HCT116 (cell line): Measurements from ENCODE around the gene DDB1. TPM values are rescaled to one million over a fixed set of nuclear protein-coding genes. Genes with fewer than 3 reads are reported as not detected.

Source experiments
- ATAC-seq: fragments of 200-7000 bp; cut with Tn5 transposase; 2 replicates; pipeline ENCODE4 v1.9.1; 2020; ENCODE audit warnings: mild to moderate bottlenecking, moderate library complexity
- BruUV-seq: library from RNA; stranded (reverse); fragments of 400-500 nt; replicated peaks from 2 replicates; lab custom pipeline; 2021; lab: Mats Ljungman, UMichigan
- CTCF ChIA-PET: fragments of 300-600 bp; sonication (Branson Sonifier 250); formaldehyde crosslinking; loops from one replicate; lab custom pipeline; 2021; ENCODE audit warnings: antibody characterized with exemption; lab: Charles Lee
- POLR2A ChIA-PET: fragments of 300-600, 350-600 bp; sonication (Branson Sonifier 250); formaldehyde crosslinking; loops from one replicate; lab custom pipeline; 2021; ENCODE audit warnings: antibody characterized with exemption; lab: Charles Lee
- RAD21 ChIA-PET, 2 experiments: fragments of 300-600 bp; sonication (Branson Sonifier 250); formaldehyde crosslinking; loops; one replicate each; lab custom pipeline; 2023; ENCODE audit warnings: low total read pairs in 2 of 2; ENCODE audit not compliant: uncharacterized antibody in 2 of 2, unreplicated experiment in 2 of 2, low non-redundant PET in 1 of 2; lab: Charles Lee
- DNase-seq: peaks from one replicate; pipeline ENCODE4 v3.0.0-alpha.2; 2010; ENCODE audit warnings: low read depth, low spot score
- H2AFZ ChIP-seq: fragments of 200-600 bp; shearing (Covaris generic), sonication (generic); 2 replicates; pipeline ENCODE4 v1.6.1; 2017; ENCODE audit warnings: low read depth, mixed run types, mixed read lengths, antibody characterized with exemption, low read length; ENCODE audit not compliant: poor library complexity, severe bottlenecking
- H3K27ac ChIP-seq: 2 replicates; pipeline ENCODE4 v1.5.1; 2012; ENCODE audit warnings: low read depth, low read length
- H3K27me3 ChIP-seq: fragments of 200-600 bp; sonication (generic); 2 replicates; pipeline ENCODE4 v1.6.1; 2016; ENCODE audit warnings: mixed run types, low read length, mixed read lengths; ENCODE audit not compliant: insufficient read depth
- H3K36me3 ChIP-seq, 2 experiments: fragments of 200-500 bp in 1 of 2; fragments of 200-600 bp in 1 of 2; sonication (Bioruptor generic) in 1 of 2; sonication (generic) in 1 of 2; 2 replicates each; pipeline versions ENCODE4 v1.5.1 to v1.6.1; 2014 to 2016; ENCODE audit warnings: low read length in 2 of 2, inconsistent platforms in 1 of 2, mixed read lengths in 1 of 2, mixed run types in 1 of 2; ENCODE audit not compliant: insufficient read depth in 2 of 2, control insufficient read depth in 1 of 2
- H3K4me1 ChIP-seq, 2 experiments: fragments of 200-600 bp in 1 of 2; sonication (generic) in 1 of 2; 2 replicates each; pipeline versions ENCODE4 v1.5.1 to v1.6.1; 2012 to 2017; ENCODE audit warnings: low read length in 2 of 2, inconsistent platforms in 1 of 2, mild to moderate bottlenecking in 1 of 2, mixed read lengths in 1 of 2, mixed run types in 1 of 2, moderate library complexity in 1 of 2; ENCODE audit not compliant: insufficient read depth in 2 of 2, control insufficient read depth in 1 of 2
- H3K4me2 ChIP-seq: fragments of 200-600 bp; sonication (generic); 2 replicates; pipeline ENCODE4 v1.6.1; 2017; ENCODE audit warnings: mixed run types, low read length, mixed read lengths
- H3K4me3 ChIP-seq, 2 experiments: fragments of 200-600 bp in 1 of 2; sonication (generic) in 1 of 2; replicated peaks in 1 of 2; 2 replicates each; pipeline ENCODE4 v1.5.1; 2011 to 2016; ENCODE audit warnings: low read length in 2 of 2, control low read depth in 1 of 2, low read depth in 1 of 2, mild to moderate bottlenecking in 1 of 2, mixed read lengths in 1 of 2, mixed run types in 1 of 2
- H3K79me2 ChIP-seq: fragments of 200-600 bp; sonication (generic); 2 replicates; pipeline ENCODE4 v1.6.1; 2017; ENCODE audit warnings: mild to moderate bottlenecking, mixed run types, low read length, moderate library complexity, mixed read lengths; ENCODE audit not compliant: insufficient read depth
- H3K9ac ChIP-seq: fragments of 200-600 bp; sonication (generic); 2 replicates; pipeline ENCODE4 v1.6.1; 2016; ENCODE audit warnings: low read length, mixed read lengths
- H3K9me2 ChIP-seq: fragments of 200-600 bp; sonication (generic), shearing (Covaris generic); 2 replicates; pipeline ENCODE4 v1.6.1; 2017; ENCODE audit warnings: mixed run types, mild to moderate bottlenecking, moderate library complexity; ENCODE audit not compliant: insufficient read depth
- H3K9me3 ChIP-seq, 2 experiments: fragments of 200-500 bp in 1 of 2; fragments of 200-600 bp in 1 of 2; sonication (Bioruptor generic) in 1 of 2; sonication (generic) in 1 of 2; 2 replicates each; pipeline ENCODE4 v1.6.1; 2014 to 2017; ENCODE audit warnings: low read length in 2 of 2, mixed read lengths in 2 of 2, inconsistent platforms in 1 of 2, low read depth in 1 of 2, mild to moderate bottlenecking in 1 of 2, mixed run types in 1 of 2, moderate library complexity in 1 of 2; ENCODE audit not compliant: control insufficient read depth in 1 of 2, insufficient read depth in 1 of 2
- H4K20me1 ChIP-seq: fragments of 200-600 bp; sonication (generic), shearing (Covaris generic); 2 replicates; pipeline ENCODE4 v1.6.1; 2017; ENCODE audit warnings: mixed run types, mild to moderate bottlenecking, moderate library complexity; ENCODE audit not compliant: insufficient read depth
- CBX3 ChIP-seq: IDR thresholded peaks from 2 replicates; pipeline ENCODE4 v1.6.1; 2012; ENCODE audit warnings: low read depth
- CEBPB ChIP-seq: IDR thresholded peaks from 2 replicates; pipeline ENCODE4 v1.6.1; 2012; ENCODE audit warnings: low read depth
- EGR1 ChIP-seq: IDR thresholded peaks from 2 replicates; pipeline ENCODE4 v1.6.1; 2012; ENCODE audit warnings: low read depth
- ELF1 ChIP-seq: IDR thresholded peaks from 2 replicates; pipeline ENCODE4 v1.6.1; 2012; ENCODE audit warnings: low read depth, borderline replicate concordance
- EZH2 ChIP-seq: fragments of 200-600 bp; sonication (generic); IDR thresholded peaks from 2 replicates; pipeline ENCODE4 v1.6.1; 2017; ENCODE audit warnings: antibody characterized with exemption, mixed run types
- EZH2phosphoT487 ChIP-seq: fragments of 200-600 bp; IDR thresholded peaks from 2 replicates; pipeline ENCODE4 v1.6.1; 2018; ENCODE audit warnings: antibody characterized with exemption, borderline replicate concordance
- FOSL1 ChIP-seq: IDR thresholded peaks from 2 replicates; pipeline ENCODE4 v1.6.1; 2012; ENCODE audit warnings: low read depth
- JUND ChIP-seq: IDR thresholded peaks from 2 replicates; pipeline ENCODE4 v1.6.1; 2012
- POLR2A ChIP-seq: IDR thresholded peaks from 2 replicates; pipeline ENCODE4 v1.7.0; 2011; ENCODE audit warnings: borderline replicate concordance; ENCODE audit not compliant: insufficient read depth, insufficient read length; ENCODE audit errors: extremely low read depth
- POLR2AphosphoS5 ChIP-seq: IDR thresholded peaks from 2 replicates; pipeline ENCODE4 v1.6.1; 2011; ENCODE audit warnings: mild to moderate bottlenecking, low read depth, low read length, moderate library complexity
- SIN3A ChIP-seq: IDR thresholded peaks from 2 replicates; pipeline ENCODE4 v1.6.1; 2012; ENCODE audit warnings: low read depth
- SRF ChIP-seq: IDR thresholded peaks from 2 replicates; pipeline ENCODE4 v1.6.1; 2012; ENCODE audit warnings: low read depth
- TCF7L2 ChIP-seq: IDR thresholded peaks from 2 replicates; pipeline ENCODE4 v1.7.0; 2011; ENCODE audit warnings: borderline replicate concordance, inconsistent platforms; ENCODE audit not compliant: insufficient read depth, insufficient read length; ENCODE audit errors: extremely low read depth
- YY1 ChIP-seq: IDR thresholded peaks from 2 replicates; pipeline ENCODE4 v1.6.1; 2011; ENCODE audit warnings: low read length, low read depth, moderate library complexity, mild to moderate bottlenecking; ENCODE audit not compliant: insufficient replicate concordance; ENCODE audit errors: extremely low read depth
- ZFX ChIP-seq: fragments of 450-650 bp; IDR thresholded peaks from 2 replicates; pipeline ENCODE4 v1.6.1; 2017
- ZNF274 ChIP-seq: fragments of 200-500 bp; sonication (Bioruptor generic); IDR thresholded peaks from 2 replicates; pipeline ENCODE4 v1.6.1; 2014; ENCODE audit warnings: mild to moderate bottlenecking, low read depth, low read length, inconsistent platforms
- intact Hi-C: fragments of 100-400 bp; cut with micrococcal nuclease; formaldehyde crosslinking; loops from 2 replicates; pipeline ENCODE4 v1.10.0; 2022
- total RNA-seq: library from RNA; stranded (reverse); gene quantifications from one replicate; pipeline ENCODE4 v1.2.1, GENCODE V29; 2021; ENCODE audit not compliant: unreplicated experiment
- TF ChIP-seq, protein P1 (sequence below): IDR thresholded peaks from 2 replicates; pipeline ENCODE4 v1.6.1; 2012
- TF ChIP-seq, protein P2 (sequence below), 3 experiments: fragments of 200-600 bp in 1 of 3; sonication (generic) in 1 of 3; IDR thresholded peaks in 2 of 3; conservative IDR thresholded peaks in 1 of 3; 2 replicates each; pipeline ENCODE4 v1.5.1; 2012 to 2017; ENCODE audit warnings: low read depth in 2 of 3, low read length in 2 of 3, antibody characterized with exemption in 1 of 3, borderline replicate concordance in 1 of 3, control low read depth in 1 of 3, mild to moderate bottlenecking in 1 of 3, mixed read lengths in 1 of 3, mixed run types in 1 of 3, moderate library complexity in 1 of 3; ENCODE audit not compliant: insufficient read depth in 1 of 3
- TF ChIP-seq, protein P3 (sequence below): IDR thresholded peaks from 2 replicates; pipeline ENCODE4 v1.6.1; 2012; ENCODE audit warnings: low read depth

The DDB1 gene
- total RNA-seq, 1 experiment from 2014 or later: 269 TPM

DNA sequence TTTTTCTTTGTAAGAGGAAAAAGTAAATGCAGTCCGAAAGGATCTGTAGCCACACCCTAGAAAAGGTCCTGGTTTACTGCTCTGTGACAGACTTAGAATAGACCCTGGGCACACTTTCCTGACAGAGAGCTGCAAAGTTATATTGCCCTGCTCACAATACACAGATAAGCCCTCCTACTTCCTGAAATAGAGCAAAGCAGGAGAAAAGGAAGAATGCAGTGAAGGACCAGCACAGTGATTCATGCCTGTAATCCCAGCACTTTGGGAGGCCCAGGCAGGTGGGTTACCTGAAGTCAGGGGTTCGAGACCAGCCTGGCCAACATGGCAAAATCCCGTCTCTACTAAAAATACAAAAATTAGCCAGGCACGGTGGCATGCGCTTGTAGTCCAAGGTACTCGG lies 26.6 kb upstream of the DDB1 start:
- RAD21 ChIA-PET: no interaction called here
- H3K27ac ChIP-seq: no peak overlapping the region
- BruUV-seq: no TSS peak
- ATAC-seq (no peak), DNase-seq (no peak)
- intact Hi-C loops: no loop called here
- CTCF ChIA-PET: interaction anchor here (1.2 kb wide), 1 partner anchor 24 kb away, joined by 4 read pairs; no protein-coding TSS in a partner anchor
- no peak overlapping the region for H3K4me2 ChIP-seq
- no peak overlapping the region for H2AFZ ChIP-seq
- POLR2A ChIA-PET: interaction anchor here (2.6 to 5.0 kb wide), 2 partner anchors 8 to 24 kb away, joined by 6 to 45 read pairs; no protein-coding TSS in a partner anchor
- H3K9me3 ChIP-seq: no peaks in the 10 kb centered on the region
- no peaks in the 10 kb centered on the region for H3K9me2 ChIP-seq
- no peak for TF ChIP-seq ZNF274
- TF ChIP-seq POLR2A: no peak
- TF ChIP-seq ZFX: no peak
- no peak for TF ChIP-seq TCF7L2
- TF ChIP-seq FOSL1: no peak
- no peak for TF ChIP-seq SIN3A
- TF ChIP-seq ELF1: no peak
- no peak for TF ChIP-seq YY1
- TF ChIP-seq CEBPB: no peak
- no peak for TF ChIP-seq EGR1
- TF ChIP-seq JUND: no peak
- TF ChIP-seq, protein P1, sequence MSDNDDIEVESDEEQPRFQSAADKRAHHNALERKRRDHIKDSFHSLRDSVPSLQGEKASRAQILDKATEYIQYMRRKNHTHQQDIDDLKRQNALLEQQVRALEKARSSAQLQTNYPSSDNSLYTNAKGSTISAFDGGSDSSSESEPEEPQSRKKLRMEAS: no peak
- no peak for TF ChIP-seq EZH2phosphoT487
- TF ChIP-seq, protein P2, sequence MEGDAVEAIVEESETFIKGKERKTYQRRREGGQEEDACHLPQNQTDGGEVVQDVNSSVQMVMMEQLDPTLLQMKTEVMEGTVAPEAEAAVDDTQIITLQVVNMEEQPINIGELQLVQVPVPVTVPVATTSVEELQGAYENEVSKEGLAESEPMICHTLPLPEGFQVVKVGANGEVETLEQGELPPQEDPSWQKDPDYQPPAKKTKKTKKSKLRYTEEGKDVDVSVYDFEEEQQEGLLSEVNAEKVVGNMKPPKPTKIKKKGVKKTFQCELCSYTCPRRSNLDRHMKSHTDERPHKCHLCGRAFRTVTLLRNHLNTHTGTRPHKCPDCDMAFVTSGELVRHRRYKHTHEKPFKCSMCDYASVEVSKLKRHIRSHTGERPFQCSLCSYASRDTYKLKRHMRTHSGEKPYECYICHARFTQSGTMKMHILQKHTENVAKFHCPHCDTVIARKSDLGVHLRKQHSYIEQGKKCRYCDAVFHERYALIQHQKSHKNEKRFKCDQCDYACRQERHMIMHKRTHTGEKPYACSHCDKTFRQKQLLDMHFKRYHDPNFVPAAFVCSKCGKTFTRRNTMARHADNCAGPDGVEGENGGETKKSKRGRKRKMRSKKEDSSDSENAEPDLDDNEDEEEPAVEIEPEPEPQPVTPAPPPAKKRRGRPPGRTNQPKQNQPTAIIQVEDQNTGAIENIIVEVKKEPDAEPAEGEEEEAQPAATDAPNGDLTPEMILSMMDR (IDR thresholded peaks at IDR 0.05 in 2 of 3, conservative IDR thresholded peaks at IDR 0.05 in 1 of 3; ENCODE audit: borderline replicate concordance in 1 of 3, insufficient read depth in 1 of 3, low read depth in 2 of 3, low read length in 2 of 3): no peak
- TF ChIP-seq, protein P3, sequence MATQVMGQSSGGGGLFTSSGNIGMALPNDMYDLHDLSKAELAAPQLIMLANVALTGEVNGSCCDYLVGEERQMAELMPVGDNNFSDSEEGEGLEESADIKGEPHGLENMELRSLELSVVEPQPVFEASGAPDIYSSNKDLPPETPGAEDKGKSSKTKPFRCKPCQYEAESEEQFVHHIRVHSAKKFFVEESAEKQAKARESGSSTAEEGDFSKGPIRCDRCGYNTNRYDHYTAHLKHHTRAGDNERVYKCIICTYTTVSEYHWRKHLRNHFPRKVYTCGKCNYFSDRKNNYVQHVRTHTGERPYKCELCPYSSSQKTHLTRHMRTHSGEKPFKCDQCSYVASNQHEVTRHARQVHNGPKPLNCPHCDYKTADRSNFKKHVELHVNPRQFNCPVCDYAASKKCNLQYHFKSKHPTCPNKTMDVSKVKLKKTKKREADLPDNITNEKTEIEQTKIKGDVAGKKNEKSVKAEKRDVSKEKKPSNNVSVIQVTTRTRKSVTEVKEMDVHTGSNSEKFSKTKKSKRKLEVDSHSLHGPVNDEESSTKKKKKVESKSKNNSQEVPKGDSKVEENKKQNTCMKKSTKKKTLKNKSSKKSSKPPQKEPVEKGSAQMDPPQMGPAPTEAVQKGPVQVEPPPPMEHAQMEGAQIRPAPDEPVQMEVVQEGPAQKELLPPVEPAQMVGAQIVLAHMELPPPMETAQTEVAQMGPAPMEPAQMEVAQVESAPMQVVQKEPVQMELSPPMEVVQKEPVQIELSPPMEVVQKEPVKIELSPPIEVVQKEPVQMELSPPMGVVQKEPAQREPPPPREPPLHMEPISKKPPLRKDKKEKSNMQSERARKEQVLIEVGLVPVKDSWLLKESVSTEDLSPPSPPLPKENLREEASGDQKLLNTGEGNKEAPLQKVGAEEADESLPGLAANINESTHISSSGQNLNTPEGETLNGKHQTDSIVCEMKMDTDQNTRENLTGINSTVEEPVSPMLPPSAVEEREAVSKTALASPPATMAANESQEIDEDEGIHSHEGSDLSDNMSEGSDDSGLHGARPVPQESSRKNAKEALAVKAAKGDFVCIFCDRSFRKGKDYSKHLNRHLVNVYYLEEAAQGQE: no peak
- TF ChIP-seq CBX3: no peak
- TF ChIP-seq EZH2: no peak
- no peak for TF ChIP-seq POLR2AphosphoS5
- TF ChIP-seq SRF: no peak
- H3K79me2 ChIP-seq: peaks cover 29% of the 10 kb centered on the region
- H3K9ac ChIP-seq: no peak overlapping the region
- no peaks in the 10 kb centered on the region for H3K27me3 ChIP-seq
- H3K4me3 ChIP-seq: no peak overlapping the region
- H4K20me1 ChIP-seq: no peaks in the 10 kb centered on the region
- peaks cover 0 to 9% of the 10 kb centered on the region in 2 experiments; a peak in 1 of 4 replicates for H3K36me3 ChIP-seq
- peaks cover 0 to 22% of the 10 kb centered on the region in 2 experiments; a peak in 2 of 4 replicates for H3K4me1 ChIP-seq
